ENCODE results near the gene GDF2.

Gene GDF2

DNA sequence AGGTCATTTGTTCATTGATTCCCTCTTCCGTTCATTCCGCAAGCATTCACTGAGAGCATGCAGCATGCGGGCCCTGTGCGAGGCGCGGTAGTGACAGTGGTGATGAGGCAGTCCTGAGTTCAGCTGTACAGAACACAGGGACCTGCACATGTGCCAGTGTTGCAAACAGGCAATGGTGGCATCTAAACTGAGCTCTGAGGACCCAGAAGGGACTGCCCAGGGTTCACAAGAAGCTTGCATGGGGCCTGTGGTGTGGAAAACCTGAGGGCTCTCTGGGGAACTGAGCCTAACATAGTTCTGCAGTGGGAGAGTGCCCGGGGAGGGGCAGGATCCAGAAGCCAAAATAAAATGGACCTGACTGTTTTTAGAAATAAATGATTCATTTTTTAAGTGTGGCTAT, 48.6 kb downstream of the GDF2 start:
- DNase-seq = no peak

DNA sequence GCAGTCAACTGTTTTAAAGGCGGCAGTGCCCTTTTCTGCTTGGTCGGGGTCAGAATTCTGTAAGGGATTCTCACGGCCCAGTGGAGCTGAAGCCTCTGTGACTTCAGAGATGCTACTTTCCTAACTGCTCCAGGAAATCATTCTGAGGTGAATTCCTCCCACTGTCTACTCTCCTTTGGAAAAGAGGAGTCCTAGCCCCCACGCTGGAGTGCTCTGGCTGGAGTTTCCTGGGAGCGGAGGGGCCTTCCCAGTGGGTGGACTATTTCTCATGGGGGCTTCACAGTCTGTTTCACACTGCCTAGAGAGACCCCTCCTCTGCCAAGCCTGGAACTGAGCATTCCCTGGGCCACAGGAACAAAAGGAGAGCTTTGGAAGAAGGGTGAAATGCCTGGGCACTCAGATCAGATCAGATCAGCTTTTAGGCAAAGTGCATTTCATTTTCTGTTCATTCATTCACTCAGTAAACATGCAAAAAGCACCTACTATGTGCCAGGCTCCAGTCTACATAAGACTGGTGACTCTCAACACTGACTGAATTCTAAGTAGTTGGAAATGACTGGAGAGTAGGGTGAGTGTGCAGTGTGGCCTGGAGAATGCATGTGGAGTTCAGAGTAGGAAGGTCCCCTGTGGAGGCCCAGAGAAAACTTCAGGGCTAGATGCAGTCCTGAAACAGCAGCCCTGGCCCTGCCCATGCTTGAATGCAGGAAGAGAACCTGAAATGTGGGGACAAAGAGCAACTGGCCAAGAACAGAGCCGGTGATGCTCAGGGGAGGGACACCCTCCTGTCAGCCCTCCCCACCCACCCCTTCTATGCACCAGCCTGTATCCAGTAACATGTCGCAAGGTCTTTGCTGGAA, 49.6 kb downstream of the GDF2 start:
- DNase-seq = no peak

DNA sequence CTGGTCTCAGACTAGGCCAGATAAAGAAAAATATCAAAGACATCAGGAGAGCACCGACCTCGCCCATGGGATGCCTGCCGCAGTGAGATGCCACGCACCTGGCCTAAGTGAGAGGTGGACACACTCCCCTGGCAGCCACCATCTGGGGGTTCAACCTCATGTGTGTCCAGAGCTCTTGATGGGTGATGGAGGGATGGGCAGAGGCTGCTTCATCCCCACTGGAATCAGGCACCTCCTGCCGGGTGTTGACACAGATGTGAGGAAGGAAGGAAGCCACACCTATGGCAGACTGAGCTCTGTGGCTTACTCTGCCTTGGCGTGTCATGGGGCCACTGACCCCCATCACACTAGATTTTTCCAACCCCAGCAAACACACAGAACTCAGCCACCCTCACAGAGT, 50.5 kb downstream of the GDF2 start:
- no peak for DNase-seq

DNA sequence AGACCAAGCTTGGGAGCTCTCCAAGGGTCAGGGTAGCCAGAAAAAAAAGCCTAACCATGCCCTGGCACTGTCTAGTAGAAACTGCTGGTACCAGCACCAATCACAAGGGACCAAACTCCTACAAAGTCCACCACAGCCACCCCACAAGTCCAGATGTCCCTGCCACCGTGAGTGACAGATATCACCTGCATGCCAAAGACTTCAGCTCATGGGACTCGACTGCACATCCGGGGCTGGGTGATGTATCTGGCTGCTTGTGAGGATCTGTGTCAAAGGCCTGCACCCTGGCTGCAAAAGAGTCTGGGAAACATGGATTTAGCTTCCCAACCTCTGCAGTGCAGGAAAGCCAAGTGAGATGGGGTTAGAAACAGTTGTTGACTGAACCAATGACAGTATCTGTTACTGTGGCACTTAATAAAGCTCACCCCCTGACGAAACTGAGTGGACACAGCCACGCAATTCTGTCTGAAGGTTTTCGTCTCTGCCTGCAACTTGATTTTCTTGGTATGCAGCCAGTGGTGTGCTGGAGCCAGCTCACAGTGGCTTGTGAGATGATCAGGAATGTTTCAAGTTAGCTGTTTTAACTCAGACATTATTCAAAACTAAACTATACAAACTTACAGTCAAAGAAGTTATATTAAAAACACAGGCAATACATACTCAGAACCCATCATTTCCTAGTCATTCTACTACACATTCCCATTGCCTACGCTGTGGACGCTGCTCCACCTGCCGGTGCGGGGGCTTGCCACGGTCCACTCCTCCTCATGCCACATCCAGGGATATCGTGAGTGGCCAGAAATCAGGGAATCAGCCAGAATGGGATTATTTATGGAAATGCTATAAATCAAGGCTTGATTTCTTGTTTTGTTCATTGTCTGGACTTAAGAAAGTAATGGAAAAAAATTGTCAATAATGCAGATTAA, 52.6 kb downstream of the GDF2 start:
- no peak for DNase-seq

DNA sequence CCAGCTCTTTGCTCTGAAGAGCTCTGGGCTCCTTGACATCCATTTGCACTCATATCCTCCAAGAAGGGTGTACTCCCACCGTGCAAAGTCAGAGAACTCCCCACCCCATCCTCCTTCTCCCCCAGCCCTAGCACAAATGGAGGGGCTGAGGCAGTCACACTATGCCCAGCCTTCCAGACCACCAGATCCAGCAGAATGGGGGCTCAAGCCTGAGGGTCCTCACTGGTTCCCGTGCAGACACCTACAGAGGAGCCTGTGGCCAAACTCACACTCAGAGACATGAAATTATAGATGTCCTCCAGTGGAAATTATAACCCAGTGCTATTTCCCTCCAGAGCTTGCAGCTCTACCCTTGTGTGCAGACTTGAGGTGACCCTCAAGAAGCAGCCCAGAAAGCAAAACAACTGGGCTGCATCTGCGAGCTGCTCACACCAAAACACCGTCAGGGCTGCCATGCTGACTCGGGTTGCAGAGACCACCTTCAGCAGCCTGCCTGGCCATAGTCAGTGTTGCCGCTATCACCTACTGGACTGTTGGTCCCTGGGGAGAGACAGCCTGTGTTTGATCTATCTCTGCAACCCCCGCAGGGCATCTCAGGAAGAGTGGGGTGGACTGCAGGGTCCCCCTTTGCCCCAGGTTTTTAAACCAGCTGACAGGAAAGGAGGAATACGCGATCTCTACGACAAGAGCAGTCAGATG, 54.4 kb downstream of the GDF2 start:
- no peak for DNase-seq

Measured in stimulated activated naive CD4-positive, alpha-beta T cell (primary cell).